ENCODE measurements around the gene ADO. TPM values are rescaled to one million over a fixed set of nuclear protein-coding genes. Genes with fewer than 3 reads are reported as not detected.

The ADO gene
- total and polyA plus RNA-seq, 2 of the 13 experiments (the other 11 are each of a cell fraction or from before 2014, with no cell fraction given): 8.9 to 15.9 TPM

DNA sequence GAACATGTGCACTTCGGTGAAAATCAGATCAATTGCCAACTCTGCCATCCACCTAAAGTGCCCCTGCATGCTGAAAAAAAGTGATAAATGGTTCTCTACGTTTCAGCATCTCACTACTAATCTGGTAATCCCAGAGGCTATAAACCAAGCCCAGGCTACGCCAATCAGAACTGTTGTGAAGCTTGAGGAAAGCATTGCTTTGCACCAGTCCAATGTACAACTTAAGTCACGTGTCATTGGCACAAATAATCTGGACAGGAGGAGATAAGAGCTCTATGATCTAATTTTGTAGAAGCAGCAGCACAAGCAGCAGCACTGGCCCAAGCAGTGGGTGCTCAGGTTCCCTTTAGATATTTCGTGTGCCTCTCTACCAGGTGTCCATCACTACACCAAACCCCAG, 16.1 kb downstream of the ADO start:
- Histone ChIP-seq H3K79me2 (ENCODE audit: insufficient read depth, low read length) (no peaks in the 10 kb centered on the region), H3K27ac (ENCODE audit: extremely low read length, insufficient read depth, low read length) (no peak overlapping the region), H3K4me2 (ENCODE audit: low read depth, low read length) (no peak overlapping the region), H3K9ac (ENCODE audit: insufficient read depth, low read depth, low read length) (no peak overlapping the region), H4K20me1 (ENCODE audit: insufficient read depth, low read length) (no peaks in the 10 kb centered on the region), H3K4me3 (replicated peaks in 1 of 3; ENCODE audit: insufficient read depth in 1 of 3, low read depth in 2 of 3, low read length in 3 of 3) (no peak overlapping the region), H3K4me1 (ENCODE audit: insufficient read depth, low read length) (peaks cover 17% of the 10 kb centered on the region), H3K27me3 (ENCODE audit: control insufficient read depth in 1 of 2, insufficient read depth in 2 of 2, low read length in 2 of 2) (peaks cover 0 to 6% of the 10 kb centered on the region in 2 experiments; a peak in 3 of 5 replicates), H3K36me3 (replicated peaks in 1 of 2; ENCODE audit: control insufficient read depth in 1 of 2, insufficient read depth in 2 of 2, low read length in 2 of 2) (no peaks in the 10 kb centered on the region), H3K9me3 (ENCODE audit: low read length) (no peaks in the 10 kb centered on the region), H2AFZ (ENCODE audit: low read length) (no peak overlapping the region)
- ATAC-seq: no peak
- TF ChIP-seq ERF (CRISPR knock-in tag; IDR thresholded peaks at IDR 0.05) (no peak), TRIM24 (CRISPR knock-in tag; IDR thresholded peaks at IDR 0.05) (no peak), ZNF367 (CRISPR knock-in tag; IDR thresholded peaks at IDR 0.05; ENCODE audit: borderline replicate concordance) (no peak), SNAPC2 (CRISPR knock-in tag; IDR thresholded peaks at IDR 0.05) (no peak), ZNF530 (CRISPR knock-in tag; IDR thresholded peaks at IDR 0.05; ENCODE audit: low read depth) (no peak), PRDM15 (CRISPR knock-in tag; IDR thresholded peaks at IDR 0.05) (no peak), HES4 (CRISPR knock-in tag; IDR thresholded peaks at IDR 0.05; ENCODE audit: borderline replicate concordance) (no peak), GABPB1 (CRISPR knock-in tag; IDR thresholded peaks at IDR 0.05) (no peak)
- TF ChIP-seq, protein P1, sequence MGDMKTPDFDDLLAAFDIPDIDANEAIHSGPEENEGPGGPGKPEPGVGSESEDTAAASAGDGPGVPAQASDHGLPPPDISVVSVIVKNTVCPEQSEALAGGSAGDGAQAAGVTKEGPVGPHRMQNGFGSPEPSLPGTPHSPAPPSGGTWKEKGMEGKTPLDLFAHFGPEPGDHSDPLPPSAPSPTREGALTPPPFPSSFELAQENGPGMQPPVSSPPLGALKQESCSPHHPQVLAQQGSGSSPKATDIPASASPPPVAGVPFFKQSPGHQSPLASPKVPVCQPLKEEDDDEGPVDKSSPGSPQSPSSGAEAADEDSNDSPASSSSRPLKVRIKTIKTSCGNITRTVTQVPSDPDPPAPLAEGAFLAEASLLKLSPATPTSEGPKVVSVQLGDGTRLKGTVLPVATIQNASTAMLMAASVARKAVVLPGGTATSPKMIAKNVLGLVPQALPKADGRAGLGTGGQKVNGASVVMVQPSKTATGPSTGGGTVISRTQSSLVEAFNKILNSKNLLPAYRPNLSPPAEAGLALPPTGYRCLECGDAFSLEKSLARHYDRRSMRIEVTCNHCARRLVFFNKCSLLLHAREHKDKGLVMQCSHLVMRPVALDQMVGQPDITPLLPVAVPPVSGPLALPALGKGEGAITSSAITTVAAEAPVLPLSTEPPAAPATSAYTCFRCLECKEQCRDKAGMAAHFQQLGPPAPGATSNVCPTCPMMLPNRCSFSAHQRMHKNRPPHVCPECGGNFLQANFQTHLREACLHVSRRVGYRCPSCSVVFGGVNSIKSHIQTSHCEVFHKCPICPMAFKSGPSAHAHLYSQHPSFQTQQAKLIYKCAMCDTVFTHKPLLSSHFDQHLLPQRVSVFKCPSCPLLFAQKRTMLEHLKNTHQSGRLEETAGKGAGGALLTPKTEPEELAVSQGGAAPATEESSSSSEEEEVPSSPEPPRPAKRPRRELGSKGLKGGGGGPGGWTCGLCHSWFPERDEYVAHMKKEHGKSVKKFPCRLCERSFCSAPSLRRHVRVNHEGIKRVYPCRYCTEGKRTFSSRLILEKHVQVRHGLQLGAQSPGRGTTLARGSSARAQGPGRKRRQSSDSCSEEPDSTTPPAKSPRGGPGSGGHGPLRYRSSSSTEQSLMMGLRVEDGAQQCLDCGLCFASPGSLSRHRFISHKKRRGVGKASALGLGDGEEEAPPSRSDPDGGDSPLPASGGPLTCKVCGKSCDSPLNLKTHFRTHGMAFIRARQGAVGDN (CRISPR knock-in tag; IDR thresholded peaks at IDR 0.05): no peak
- ChIA-PET CTCF (ENCODE audit: low intra/inter-chr PET ratio, low total read pairs) (no interaction called here), POLR2A (no interaction called here)
- intact Hi-C loops (cut with micrococcal nuclease; ENCODE audit: unreplicated experiment) (no loop called here), in situ Hi-C loops (cut with HindIII; ENCODE audit: extremely low pct_ligation_motif_present, low pct_unique_long_range_greater_than_20kb) (loop anchor here (25.0 kb wide), 1 partner anchor 558 kb away; the partner anchor contains the start of gene RTKN2)
- no peak for DNase-seq (ENCODE audit: low spot score)
- no peak for FAIRE-seq
- no TSS peak for BruUV-seq (replicated peaks)
- 24% methylated on average over 4 of the region's 5 CpGs for WGBS (ENCODE audit: low lambda C conversion rate)
